HG03097 (cell line): ENCODE results near the gene ATXN7L1.

Experiments used
- ATAC-seq: cut with Tn5 transposase; IDR thresholded peaks from one replicate; pipeline ENCODE4 v1.9.1; 2021; ENCODE audit not compliant: unreplicated experiment, low FRiP score

Gene ATXN7L1

DNA sequence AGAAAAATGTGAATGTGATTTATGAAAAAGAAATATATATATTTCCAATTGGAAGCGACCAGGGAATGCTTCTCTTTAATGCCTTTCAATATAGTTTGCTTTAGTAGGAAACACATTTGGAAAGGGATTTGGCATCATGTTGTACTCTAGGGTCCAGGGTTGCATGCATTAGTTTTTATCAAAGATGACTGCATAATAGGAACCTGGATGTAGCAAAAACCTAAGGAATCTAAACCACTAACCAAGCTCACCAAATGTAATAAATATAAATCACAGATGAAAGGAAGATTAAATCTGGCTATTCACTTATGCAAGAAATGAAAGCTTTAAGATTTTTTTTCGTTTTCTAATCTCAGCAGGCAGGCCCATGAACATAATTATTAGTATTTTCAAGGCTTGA is 120.0 kb downstream of the ATXN7L1 start:
- no peak for ATAC-seq

DNA sequence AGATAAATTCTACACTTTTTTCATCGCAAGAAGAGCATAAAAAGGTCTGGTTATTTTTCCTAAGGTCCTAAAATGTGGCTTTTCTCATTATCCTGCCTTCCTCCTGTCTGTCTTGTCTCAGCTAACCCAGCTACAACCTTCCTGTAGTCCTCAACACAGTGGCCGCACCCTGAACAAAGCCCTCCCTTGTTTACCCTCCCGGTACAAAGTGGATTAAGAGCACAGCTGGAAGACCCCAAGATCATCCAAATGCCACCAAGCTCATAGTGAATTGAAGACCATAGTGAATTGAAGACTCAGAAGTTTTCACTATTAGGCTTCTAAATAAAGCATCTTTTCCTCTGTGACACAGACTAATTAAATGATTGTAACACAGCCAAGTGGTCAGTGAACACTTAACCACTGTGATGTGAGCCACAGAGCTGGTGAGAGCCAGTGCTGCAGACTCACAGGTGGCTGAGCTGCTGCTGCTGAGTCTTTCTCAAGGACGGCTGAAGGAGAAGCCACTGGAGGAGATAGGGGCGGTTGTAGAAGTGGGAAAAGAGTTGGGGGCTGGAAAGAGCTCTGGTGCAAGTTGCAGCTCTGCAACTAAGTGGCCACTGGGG is 123.6 kb downstream of the ATXN7L1 start:
- ATAC-seq: no peak

DNA sequence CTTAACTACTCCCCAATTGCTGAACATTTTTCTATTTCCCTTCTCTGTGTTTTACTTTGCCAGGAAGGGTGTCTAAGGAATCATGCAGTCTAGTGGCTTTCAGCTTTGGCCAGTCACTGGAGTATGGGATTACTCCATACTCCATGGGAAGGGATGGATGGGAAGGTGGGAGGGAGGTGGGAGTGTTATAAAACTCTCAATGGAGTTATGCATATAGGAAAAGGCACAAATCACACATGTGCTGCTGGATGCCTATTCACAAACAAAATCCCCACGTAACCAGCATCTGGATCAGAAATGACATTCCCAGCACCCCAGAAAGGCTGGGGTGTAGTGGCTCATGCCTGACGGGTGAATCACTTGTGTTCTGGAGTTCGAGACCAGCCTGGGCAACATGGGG is 125.3 kb downstream of the ATXN7L1 start:
- ATAC-seq: no peak

DNA sequence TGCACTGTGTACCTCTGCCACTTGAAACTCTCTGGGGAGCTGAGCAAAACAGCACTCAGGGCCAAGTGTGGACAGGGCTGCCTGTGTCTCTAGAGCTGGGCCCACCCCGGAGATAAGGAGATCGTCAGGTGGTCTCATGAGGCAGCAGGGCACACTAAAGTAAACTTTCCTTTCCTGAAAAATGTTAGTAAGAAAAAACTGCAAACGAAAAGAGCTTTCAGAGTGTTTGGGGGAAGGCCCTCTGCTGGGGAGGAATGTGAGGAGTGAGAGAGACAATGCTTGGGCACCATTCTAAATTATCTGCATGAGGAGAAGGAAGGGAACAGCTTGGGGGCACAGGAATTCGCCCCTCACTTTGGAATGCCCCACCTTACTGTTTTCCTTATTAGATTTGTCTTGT is 127.7 kb downstream of the ATXN7L1 start:
- ATAC-seq: no peak

DNA sequence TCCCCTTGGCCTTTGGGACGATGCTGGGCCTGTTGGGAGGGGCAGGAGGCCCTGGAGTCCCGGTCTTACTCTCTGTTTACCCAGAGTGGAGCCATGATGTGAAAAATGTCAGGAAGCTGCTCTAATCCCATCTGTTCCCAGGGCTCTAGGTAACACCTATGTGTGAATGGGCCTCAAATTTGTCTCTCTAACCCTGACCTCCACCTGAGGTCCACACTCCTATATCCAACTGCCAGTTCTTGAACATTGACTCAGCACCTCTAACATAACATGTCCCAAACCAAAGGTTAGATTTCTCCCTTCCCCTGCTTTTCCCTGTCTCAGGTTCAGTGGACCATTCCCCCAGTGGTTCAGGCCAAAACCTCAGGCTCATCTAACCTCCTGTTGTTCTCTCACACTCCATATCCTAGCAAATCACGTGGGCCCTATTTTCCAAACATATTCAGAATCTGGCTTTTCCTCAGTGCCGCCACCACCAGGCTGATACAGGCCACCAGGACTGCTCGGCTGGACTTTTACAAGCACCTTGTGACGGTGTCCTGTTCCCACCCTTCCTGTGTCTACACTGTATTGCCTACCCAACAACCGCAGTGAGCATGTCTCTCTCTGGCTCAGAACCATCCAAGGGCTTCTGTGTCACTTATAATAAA is 130.6 kb downstream of the ATXN7L1 start:
- ATAC-seq: no peak

DNA sequence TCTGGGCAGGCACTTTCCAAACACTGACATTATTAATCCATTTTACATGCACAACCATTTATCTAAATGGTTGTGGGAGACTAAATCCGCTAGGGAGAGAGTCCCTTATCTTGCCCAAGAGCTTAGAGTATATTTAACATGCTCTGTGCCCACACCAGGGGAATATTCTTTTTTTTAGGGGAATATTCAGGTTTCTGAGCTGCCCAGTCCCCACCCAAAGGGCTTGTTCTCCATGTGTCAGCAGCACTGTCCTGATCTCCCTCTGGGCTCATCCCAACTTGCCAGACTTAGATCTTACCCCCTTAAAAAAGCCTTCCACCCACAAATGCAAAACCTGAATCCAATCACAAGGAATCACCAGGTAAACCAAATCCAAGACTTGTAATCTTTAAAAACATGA is 132.1 kb downstream of the ATXN7L1 start:
- ATAC-seq: no peak

DNA sequence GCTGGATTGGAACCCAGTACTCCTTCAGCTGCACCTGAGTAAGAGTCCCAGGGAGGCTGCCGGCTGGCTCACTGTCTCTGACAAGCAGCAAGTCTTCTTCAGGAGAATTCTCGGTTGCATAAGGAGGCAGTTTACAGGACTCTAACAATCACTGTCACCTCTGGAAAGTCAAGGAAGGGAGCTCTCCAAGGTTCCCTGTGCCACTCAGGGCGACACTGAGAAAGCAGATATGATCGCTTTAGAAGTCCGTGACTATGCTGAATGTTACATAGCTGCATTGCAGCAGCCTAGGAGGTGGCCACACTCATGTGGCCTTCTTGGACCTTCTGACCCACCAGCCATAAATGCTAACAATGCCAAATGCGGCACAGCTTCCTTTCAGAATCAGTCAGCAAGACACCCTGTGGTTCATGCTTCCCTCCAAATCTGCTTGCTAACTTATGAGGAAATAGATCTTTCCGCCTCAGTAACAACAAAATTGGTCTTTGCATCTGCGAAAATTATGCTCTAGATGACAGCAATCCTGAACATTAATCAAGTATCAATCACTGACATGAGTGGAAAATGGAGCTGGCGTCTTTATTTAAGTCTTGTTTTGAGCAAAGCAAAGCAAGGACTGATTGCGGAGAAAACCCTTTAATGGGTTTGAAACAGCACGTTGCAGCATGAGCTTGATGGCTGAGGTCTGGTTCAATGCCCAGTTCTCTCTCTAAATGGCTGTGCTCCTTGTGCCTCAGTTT is 132.9 kb downstream of the ATXN7L1 start:
- ATAC-seq: no peak

DNA sequence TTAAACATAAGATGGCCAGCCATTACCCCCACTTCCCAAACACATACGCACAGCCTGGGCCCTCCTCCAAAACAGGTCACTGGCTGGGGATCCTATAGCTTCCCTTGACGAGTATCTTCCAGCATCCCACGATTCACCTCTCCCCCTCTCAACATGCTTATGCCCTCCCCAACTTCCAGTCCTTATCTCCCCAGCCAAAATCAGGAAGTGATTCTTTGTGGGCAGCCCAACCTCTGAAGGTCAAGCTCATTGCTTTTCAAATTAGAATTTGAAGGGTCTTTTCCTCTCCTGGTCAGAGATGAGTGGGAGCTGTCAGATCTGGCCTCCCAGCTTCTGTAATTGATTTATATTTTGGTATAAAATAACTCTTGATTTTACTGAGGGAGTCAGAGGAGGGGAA is 133.6 kb downstream of the ATXN7L1 start:
- no peak for ATAC-seq

DNA sequence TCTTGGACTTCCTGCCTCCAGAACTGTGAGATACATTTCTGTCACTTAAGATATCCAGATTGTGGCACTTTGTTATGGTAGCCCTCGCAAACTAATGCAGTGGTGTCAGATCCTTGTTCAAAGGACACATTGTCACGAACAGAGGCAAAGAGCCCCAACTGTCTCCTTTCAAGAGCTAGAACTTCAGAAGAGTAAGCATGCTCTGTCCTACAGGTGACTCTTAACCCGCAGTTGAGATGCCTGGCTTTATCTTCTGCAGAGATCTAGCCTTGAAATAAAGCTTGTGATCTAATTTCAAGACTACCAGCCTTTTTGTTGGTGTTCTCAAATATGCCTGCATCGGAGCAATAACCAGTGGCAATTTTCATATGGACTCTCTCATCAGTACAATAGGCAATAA is 134.4 kb downstream of the ATXN7L1 start:
- ATAC-seq: no peak

DNA sequence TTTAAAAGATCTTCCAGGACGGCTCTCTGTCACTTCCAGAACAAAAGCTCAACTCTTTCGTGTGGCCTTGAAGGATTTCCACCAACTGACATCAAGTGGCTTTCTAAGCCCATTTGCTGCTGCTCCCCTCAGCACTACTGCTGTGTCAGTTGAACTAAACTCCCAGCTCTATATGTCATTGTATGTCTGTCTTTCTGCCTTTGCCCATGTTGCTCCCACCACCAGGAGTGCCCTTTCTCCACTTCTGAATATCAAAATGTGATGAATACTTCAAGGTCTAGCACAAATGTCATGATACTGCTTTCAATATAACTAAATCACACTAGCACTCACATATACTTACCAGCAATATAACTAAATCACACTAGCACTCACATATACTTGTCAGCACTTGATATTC is 138.3 kb downstream of the ATXN7L1 start:
- ATAC-seq: no peak

DNA sequence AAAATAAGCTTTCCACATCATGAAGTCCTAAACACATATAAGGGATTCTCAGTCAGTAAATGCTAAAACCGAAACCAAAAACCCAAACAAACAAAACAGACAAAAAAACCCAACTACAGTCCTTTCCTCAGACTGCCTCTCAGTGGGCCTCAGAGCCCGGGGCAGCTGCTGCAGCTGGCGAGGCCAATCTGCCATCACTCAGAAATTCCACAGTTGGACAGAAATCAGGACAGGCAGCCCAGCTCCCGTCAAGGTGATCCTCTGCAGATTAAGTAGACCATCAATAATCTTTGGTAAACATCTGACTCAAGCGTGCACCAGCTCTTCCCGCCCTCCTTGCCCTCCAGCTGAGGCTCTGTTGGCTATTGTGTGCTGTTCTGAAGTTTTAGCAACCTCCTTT is 142.2 kb downstream of the ATXN7L1 start:
- ATAC-seq: no peak

DNA sequence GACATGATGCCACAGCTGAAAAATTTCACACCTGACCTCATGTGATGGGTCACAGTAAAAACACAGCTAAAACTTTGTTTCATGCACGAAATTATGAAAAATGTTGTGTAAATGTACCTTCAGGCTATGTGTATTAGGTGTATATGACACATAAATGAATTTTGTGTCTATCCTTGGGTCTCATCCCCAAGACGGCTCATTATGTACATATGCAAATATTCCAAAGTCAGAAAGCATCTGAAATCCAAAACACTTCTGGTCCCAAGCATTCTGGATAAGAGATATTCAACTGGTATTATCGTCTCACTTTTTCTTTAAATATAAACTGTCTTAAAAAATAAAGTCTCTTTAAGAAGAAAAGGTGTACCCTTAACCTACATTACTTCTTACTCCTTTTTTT is 145.4 kb downstream of the ATXN7L1 start:
- ATAC-seq: no peak

DNA sequence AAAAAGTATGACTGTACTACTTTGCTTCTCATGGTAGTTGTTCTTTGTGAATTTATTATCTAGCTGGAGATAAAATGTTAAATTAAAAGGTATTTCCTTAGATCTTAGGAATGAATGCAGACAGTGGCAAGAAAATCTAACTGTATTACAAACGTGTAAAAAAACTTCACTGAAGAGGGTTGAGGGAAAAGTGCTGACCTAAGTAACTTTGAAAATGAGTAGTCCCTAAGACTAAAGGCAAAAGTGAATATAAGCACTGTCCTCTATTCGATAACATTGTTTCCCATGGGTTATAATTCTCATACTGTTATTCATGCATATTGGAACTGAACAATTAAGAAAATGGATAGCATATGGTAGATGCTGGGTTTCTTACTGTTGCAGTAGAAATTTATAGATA is 148.4 kb downstream of the ATXN7L1 start:
- no peak for ATAC-seq

DNA sequence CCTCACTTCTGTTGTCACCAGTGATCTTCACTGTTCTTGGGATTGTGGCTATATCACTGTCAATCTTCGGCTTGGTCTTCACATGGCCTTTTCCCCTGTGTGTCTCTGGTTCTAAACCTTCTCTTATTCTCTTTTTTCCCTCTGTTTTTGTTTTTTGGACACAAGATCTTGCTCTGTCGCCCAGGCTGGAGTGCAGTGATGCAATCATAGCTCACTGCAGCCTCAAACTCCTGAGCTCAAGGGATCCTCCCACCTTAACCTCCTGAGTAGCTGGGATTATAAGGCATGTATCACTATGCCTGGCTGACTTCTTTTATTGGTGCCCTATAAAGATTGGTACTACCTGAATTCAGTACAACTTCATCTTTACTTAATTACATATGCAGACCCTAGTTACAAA is 151.7 kb downstream of the ATXN7L1 start:
- ATAC-seq: no peak

DNA sequence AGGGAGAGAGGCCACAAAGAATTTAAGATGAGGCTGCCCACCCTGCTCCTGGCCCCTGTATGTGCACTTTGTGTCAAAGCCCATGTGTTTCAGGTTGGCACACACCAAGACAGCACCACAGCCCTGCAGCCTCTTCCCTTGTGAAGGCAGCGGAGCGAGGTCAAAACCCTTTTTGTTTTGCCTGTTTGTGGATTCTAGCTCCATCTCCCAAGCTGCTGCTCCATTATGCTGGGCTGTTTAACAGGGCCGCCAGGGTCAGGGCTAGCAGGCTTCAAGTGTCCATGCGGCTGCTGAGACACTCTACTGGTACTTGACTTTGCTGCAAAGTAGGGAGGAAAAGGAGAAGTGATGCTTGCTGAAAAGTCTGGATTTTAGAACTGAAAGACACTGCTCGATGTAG is 152.8 kb downstream of the ATXN7L1 start:
- no peak for ATAC-seq

DNA sequence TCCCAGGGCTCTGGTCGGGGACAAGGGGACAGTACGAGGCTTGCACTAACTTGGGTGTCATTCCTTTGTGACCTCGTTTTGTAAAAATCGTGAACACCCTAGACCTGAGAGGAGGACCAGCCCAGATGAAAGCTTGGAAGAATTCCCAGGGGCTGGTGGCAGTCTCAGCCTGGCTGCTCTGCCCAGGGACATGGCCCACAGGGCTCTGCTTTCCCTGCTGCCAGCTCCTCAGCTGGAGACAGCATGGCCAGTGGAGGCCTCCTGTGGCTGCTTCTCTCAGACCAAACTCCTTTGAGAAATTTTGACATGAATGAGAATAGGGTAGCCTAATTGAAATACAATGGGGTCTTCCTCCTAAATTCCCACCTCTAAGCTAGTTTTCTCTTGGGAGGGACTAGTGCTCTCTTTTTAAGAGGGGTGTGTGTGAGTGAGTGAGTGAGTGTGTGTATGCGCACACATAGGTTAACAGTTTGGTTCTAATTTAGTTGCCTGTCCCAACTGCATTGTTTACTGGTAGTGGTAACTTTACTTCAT is 154.8 kb downstream of the ATXN7L1 start:
- ATAC-seq: no peak

DNA sequence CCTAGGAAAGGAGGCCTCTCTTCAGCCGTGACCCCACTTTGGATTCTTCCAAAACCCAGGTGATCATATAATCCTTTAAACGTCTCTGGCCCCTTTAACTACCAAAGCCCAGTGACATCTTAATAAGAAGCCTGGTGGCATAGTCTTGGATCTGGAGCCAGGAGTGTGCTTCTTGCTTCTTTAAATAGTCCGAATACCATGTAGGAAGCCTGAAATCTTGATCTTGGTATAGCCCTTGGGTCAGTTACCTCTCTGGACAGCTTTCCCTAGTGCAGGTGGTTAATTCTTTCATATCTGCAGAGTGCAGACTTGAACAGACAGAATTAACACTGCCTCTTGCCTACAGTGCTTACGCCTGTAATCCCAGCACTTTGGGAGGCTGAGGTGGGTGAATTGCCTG is 156.5 kb downstream of the ATXN7L1 start:
- ATAC-seq: no peak

DNA sequence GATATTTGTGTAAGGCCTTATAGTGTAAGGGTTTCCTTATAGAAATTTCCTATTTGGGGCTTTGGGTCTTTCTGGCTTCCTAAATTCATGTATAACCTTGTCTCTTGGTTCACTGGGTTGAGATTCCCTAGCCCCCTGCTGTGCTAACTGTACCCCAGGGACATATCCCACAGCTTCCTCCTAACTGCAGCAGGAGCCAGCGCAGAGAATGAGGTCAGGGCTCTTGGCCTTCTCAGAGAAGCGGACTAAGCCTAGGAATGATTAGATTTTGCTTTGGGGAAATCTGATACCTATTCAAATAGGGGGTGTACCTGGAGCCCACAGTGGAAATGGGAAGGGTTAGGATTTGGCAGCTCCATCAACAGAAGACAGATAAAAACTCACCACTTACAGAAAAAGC is 157.0 kb downstream of the ATXN7L1 start:
- no peak for ATAC-seq

DNA sequence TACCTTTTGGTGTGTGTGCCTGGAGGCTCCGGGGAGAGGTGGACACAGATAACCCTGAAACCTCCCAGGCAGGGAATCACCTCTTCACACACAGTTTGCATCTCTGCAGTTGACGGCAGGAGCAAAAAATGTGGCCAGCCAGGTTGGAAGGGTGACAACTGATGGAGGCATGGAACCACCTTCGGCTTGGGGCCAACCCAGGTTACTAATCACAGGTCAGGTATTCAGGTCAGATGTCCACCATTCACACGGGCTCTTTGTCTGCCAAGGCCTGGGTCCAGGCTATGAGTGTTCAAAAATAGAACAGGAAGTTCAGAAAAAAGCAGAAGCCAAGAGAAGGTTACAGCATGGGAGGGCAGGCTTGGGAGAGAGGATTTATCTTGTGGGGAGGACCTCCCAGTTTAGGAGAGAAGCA is 157.9 kb downstream of the ATXN7L1 start:
- ATAC-seq: no peak

DNA sequence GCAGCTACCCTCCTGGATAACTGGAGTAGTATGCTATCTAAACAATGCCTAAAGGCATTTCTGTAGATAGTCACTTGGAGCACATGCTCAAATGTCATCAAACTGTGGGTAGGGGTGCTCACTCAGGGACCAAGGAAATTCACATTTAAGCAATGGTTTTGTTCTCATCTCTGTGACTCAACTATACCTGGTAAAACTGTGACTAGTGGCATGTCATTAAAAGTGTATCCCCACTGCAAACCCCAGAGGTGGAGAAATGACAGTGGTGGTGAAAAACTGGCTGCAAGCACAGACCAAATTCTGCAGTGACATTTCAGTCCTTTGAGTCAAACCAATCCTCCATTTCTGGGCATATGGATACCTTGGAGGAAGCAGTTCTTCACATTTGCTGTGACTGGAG is 160.9 kb downstream of the ATXN7L1 start:
- ATAC-seq: no peak

DNA sequence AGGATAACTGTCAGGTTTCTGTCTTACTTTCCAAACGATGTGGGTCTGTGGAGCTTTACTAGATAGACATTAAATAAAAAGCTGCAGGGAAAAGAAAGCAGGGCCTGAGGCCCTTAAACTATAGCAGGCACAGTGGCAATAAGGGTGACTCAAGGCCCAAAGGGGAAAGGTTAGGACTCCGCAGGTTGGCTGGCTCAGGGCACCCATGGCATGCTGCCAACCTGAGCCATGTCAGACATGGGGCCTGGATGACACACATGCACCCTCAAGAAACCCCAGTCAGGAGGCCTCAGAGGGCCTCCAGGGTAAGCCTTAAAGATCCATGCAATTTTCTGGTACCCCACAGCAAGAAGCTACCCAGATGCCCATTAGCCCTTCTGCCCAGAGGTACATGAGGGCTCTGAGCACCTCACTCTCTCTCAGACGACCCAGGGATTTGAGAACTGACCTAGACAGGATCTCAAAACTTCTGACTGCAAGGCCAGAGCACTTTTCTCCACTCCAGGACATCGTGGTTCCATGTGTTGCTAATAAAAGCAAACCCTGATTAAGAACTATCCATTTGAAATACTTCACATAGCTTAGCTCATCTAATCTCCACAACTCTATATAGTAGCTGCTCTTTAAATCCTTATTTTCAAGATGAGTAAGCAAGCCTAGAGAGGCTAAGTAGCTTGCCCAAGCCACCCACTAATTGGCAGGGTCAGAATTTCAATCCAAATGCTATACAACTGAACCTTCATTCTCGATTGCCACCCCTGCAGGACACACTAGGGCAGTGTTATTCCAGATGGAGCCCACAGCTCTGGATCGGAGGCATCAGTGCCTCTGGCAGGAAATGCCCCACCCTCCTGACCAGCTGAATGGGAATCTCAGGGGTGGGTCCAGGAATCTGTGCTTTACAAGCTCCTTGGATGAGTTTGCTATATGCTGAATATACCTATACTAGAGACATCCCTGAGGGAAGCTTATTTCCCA is 162.6 kb downstream of the ATXN7L1 start:
- no peak for ATAC-seq
